ENCODE measurements around the gene CD247. TPM values are rescaled to one million over a fixed set of nuclear protein-coding genes. Genes with fewer than 3 reads are reported as not detected.

CD247 gene
- total RNA-seq, result 7.7 TPM
- polyA plus RNA-seq (ENCODE audit: insufficient read depth, low read depth, low replicate concordance), result 1.8 TPM
- long read RNA-seq, donor 1, result 0 reads
- long read RNA-seq, donor 2, result 0 reads
- long read RNA-seq, donor 3, result 0 reads
- long read RNA-seq, donor 4, result 0 reads
- long read RNA-seq, donor 5, result 0 reads
- long read RNA-seq, donor 6, result 0 reads
- long read RNA-seq, donor 7, partial matches to known transcripts, result 1 of 4 reads
- long read RNA-seq, donor 7, other reads (novel, unspliced or antisense), result 3 of 4 reads
- long read RNA-seq, donor 8, result 0 reads
- long read RNA-seq, donor 9, result 0 reads
- long read RNA-seq, donor 10, result 0 reads

- Histone ChIP-seq H3K4me1 (ENCODE audit: control insufficient read depth in 2 of 3, insufficient read depth in 2 of 3, low read depth in 1 of 3, low read length in 3 of 3) (no peaks in the 10 kb centered on the region), H3K36me3 (ENCODE audit: control insufficient read depth in 2 of 3, insufficient read depth in 3 of 3, low read length in 3 of 3) (no peaks in the 10 kb centered on the region), H3K9me3 (ENCODE audit: control insufficient read depth in 2 of 3, insufficient read depth in 1 of 3, low read length in 3 of 3) (no peaks in the 10 kb centered on the region), H3K27ac (ENCODE audit: low read depth in 2 of 2, low read length in 2 of 2) (no peak within 1 kb of the TSS), H3K4me3 (ENCODE audit: low read length in 3 of 3) (no peak within 1 kb of the TSS), H3K9ac (ENCODE audit: low read length in 3 of 3) (no peak within 1 kb of the TSS), H3K27me3 (ENCODE audit: control insufficient read depth, insufficient read depth, low read length) (no peaks in the 10 kb centered on the region)
- DNase-seq (no peak), FAIRE-seq (no peak)
- intact Hi-C loops (cut with DNase I), result no loop called here
- TF ChIP-seq CTCF (IDR thresholded peaks at IDR 0.05; ENCODE audit: borderline replicate concordance, extremely low read depth, insufficient read depth), result no peak
Observed at GRCh38 chr1:167518331-167518700, at the start of gene CD247. TSS of gene CD247 (minus strand) at chr1:167518529. CDS start at chr1:167518465, 64 bp downstream.

- Histone ChIP-seq H3K4me3 (ENCODE audit: low read length in 3 of 3) (no peak overlapping the region), H3K9me3 (ENCODE audit: control insufficient read depth in 2 of 3, insufficient read depth in 1 of 3, low read length in 3 of 3) (no peaks in the 10 kb centered on the region), H3K27me3 (ENCODE audit: control insufficient read depth, insufficient read depth, low read length) (no peaks in the 10 kb centered on the region), H3K9ac (ENCODE audit: low read length in 3 of 3) (no peak overlapping the region), H3K4me1 (ENCODE audit: control insufficient read depth in 2 of 3, insufficient read depth in 2 of 3, low read depth in 1 of 3, low read length in 3 of 3) (peaks cover 0 to 2% (median 0%) of the 10 kb centered on the region in 3 donors), H3K27ac (ENCODE audit: low read depth in 2 of 2, low read length in 2 of 2) (no peak overlapping the region), H3K36me3 (ENCODE audit: control insufficient read depth in 2 of 3, insufficient read depth in 3 of 3, low read length in 3 of 3) (no peaks in the 10 kb centered on the region)
- intact Hi-C loops (cut with DNase I), result no loop called here
- no peak for FAIRE-seq
- TF ChIP-seq CTCF (IDR thresholded peaks at IDR 0.05; ENCODE audit: borderline replicate concordance, extremely low read depth, insufficient read depth), result no peak
- no peak for DNase-seq
Observed at GRCh38 chr1:167567663-167568062, 49.3 kb upstream of the CD247 start.

- Histone ChIP-seq H3K27me3 (ENCODE audit: control insufficient read depth, insufficient read depth, low read length) (no peaks in the 10 kb centered on the region), H3K4me1 (ENCODE audit: control insufficient read depth in 2 of 3, insufficient read depth in 2 of 3, low read depth in 1 of 3, low read length in 3 of 3) (peaks cover 0 to 2% (median 0%) of the 10 kb centered on the region in 3 donors), H3K4me3 (ENCODE audit: low read length in 3 of 3) (no peak overlapping the region), H3K36me3 (ENCODE audit: control insufficient read depth in 2 of 3, insufficient read depth in 3 of 3, low read length in 3 of 3) (no peaks in the 10 kb centered on the region), H3K9ac (ENCODE audit: low read length in 3 of 3) (no peak overlapping the region), H3K9me3 (ENCODE audit: control insufficient read depth in 2 of 3, insufficient read depth in 1 of 3, low read length in 3 of 3) (no peaks in the 10 kb centered on the region), H3K27ac (ENCODE audit: low read depth in 2 of 2, low read length in 2 of 2) (no peak overlapping the region)
- no peak for TF ChIP-seq CTCF (IDR thresholded peaks at IDR 0.05; ENCODE audit: borderline replicate concordance, extremely low read depth, insufficient read depth)
- DNase-seq, result no peak
- no peak for FAIRE-seq
- intact Hi-C loops (cut with DNase I), result no loop called here
Observed at GRCh38 chr1:167566766-167567165, 48.4 kb upstream of the CD247 start.
